Tibial nerve (tissue), 4 donors: ENCODE data around the gene UBE2J2. TPM values are rescaled to one million over a fixed set of nuclear protein-coding genes. Genes with fewer than 3 reads are reported as not detected.

Source experiments
- DNase-seq, 2 donors: peaks; one replicate each; pipeline ENCODE4 v3.0.0-alpha.2; 2019; ENCODE audit warnings: low spot score in 2 of 2
- H3K27ac ChIP-seq, 4 donors: fragments of 200-600 bp; sonication (generic) in 3 of 4; one replicate each; pipeline ENCODE4 v1.5.1; 2017 to 2019; ENCODE audit warnings: mild to moderate bottlenecking in 1 of 4
- H3K27me3 ChIP-seq, 2 donors: fragments of 200-600 bp; sonication (generic) in 1 of 2; one replicate each; pipeline versions ENCODE4 v1.5.1 to v1.6.0; 2017 to 2019
- H3K36me3 ChIP-seq, 3 donors: fragments of 200-600 bp; sonication (generic); one replicate each; pipeline ENCODE4 v1.5.1; 2018 to 2019
- H3K4me1 ChIP-seq, 4 donors: fragments of 200-600 bp; sonication (generic) in 3 of 4; one replicate each; pipeline ENCODE4 v1.5.1; 2017 to 2019
- H3K4me3 ChIP-seq, 4 donors: fragments of 200-600 bp; sonication (generic) in 3 of 4; one replicate each; pipeline ENCODE4 v1.5.1; 2017 to 2019; ENCODE audit warnings: mild to moderate bottlenecking in 1 of 4, moderate library complexity in 1 of 4
- H3K9me3 ChIP-seq, 4 donors: fragments of 200-600 bp; sonication (generic) in 3 of 4; one replicate each; pipeline ENCODE4 v1.5.1; 2017 to 2019
- CTCF ChIP-seq, 5 experiments: fragments of 200-600 bp in 3 of 5; fragments of 450-650 bp in 2 of 5; sonication (generic) in 3 of 5; IDR thresholded peaks; one replicate each; pipeline ENCODE4 v1.5.1; 2016 to 2019; ENCODE audit warnings: antibody characterized with exemption in 5 of 5, mild to moderate bottlenecking in 3 of 5, moderate library complexity in 2 of 5
- EP300 ChIP-seq, 2 donors: sonication (generic); formaldehyde crosslinking; IDR thresholded peaks; one replicate each; pipeline ENCODE4 v1.6.1; 2017; ENCODE audit warnings: antibody characterized with exemption in 2 of 2, mild to moderate bottlenecking in 1 of 2
- POLR2A ChIP-seq, 2 donors: fragments of 450-650 bp; IDR thresholded peaks; one replicate each; pipeline ENCODE4 v1.6.1; 2017; ENCODE audit warnings: antibody characterized with exemption in 2 of 2, mild to moderate bottlenecking in 2 of 2, moderate library complexity in 2 of 2
- WGBS, 2 donors: methylation state at CpG; one replicate each; pipeline ENCODE4 v1.1.5; 2018; 5-methylcytosine and 5-hydroxymethylcytosine counted together
- total RNA-seq, 4 donors: library from RNA; depleted of rRNA; stranded (reverse); fragments of >200 nt; gene quantifications; one replicate each; pipeline ENCODE4 v1.1.0, GENCODE V29; 2016

The UBE2J2 gene
- total RNA-seq, 4 donors from 2014 or later, result 42.2 to 61.0 (median 53.5) TPM

- Histone ChIP-seq H3K4me1 (peaks cover 0 to 41% (median 21%) of the 10 kb centered on the region in 4 donors), H3K27ac (peak overlapping the region; percentile 72 to 97 (median 90)), H3K9me3 (no peaks in the 10 kb centered on the region), H3K27me3 (no peaks in the 10 kb centered on the region), H3K4me3 (peak overlapping the region; percentile 76 to 100 (median 97)), H3K36me3 (peaks cover 0 to 62% (median 10%) of the 10 kb centered on the region in 3 donors)
- no peak for DNase-seq
- 11 to 15% methylated on average over 24 of the region's 24 CpGs for WGBS, 2 donors
- TF ChIP-seq CTCF (IDR thresholded peaks at IDR 0.05) (no peak), POLR2A (IDR thresholded peaks at IDR 0.05) (no peak), EP300 (IDR thresholded peaks at IDR 0.05) (no peak)
Measured at GRCh38 chr1:1230656-1231399, 42.8 kb downstream of the UBE2J2 start.

GRCh38 chr1:1229770-1230169, 43.9 kb downstream of the UBE2J2 start:
- peaks cover 0 to 62% (median 10%) of the 10 kb centered on the region in 3 donors for H3K36me3 ChIP-seq
- peaks cover 0 to 41% (median 21%) of the 10 kb centered on the region in 4 donors for H3K4me1 ChIP-seq
- no peak overlapping the region for H3K27ac ChIP-seq
- no peaks in the 10 kb centered on the region for H3K9me3 ChIP-seq
- TF ChIP-seq POLR2A (IDR thresholded peaks at IDR 0.05) (no peak), EP300 (IDR thresholded peaks at IDR 0.05) (no peak), CTCF (IDR thresholded peaks at IDR 0.05) (no peak)
- no peak for DNase-seq
- no peaks in the 10 kb centered on the region for H3K27me3 ChIP-seq
- 84 to 87% methylated on average over 19 of the region's 19 CpGs for WGBS, 2 donors
- peak overlapping the region in 1 of 4 donors; percentile 95 for H3K4me3 ChIP-seq

- H3K36me3 ChIP-seq, result peaks cover 1 to 62% (median 10%) of the 10 kb centered on the region in 3 donors
- no peaks in the 10 kb centered on the region for H3K9me3 ChIP-seq
- H3K4me1 ChIP-seq, result peaks cover 0 to 38% (median 21%) of the 10 kb centered on the region in 4 donors
- 87 to 91% methylated on average over 27 to 28 of the region's 28 CpGs for WGBS, 2 donors
- no peak overlapping the region for H3K27ac ChIP-seq
- TF ChIP-seq POLR2A (IDR thresholded peaks at IDR 0.05) (no peak), CTCF (IDR thresholded peaks at IDR 0.05) (no peak), EP300 (IDR thresholded peaks at IDR 0.05) (no peak)
- H3K4me3 ChIP-seq, result no peak overlapping the region
- H3K27me3 ChIP-seq, result no peaks in the 10 kb centered on the region
- no peak for DNase-seq
Measured at GRCh38 chr1:1228596-1229321, 44.9 kb downstream of the UBE2J2 start.

GRCh38 chr1:1228187-1228586, 45.5 kb downstream of the UBE2J2 start:
- H3K36me3 ChIP-seq, result peaks cover 2 to 62% (median 10%) of the 10 kb centered on the region in 3 donors
- peaks cover 0 to 32% (median 20%) of the 10 kb centered on the region in 4 donors for H3K4me1 ChIP-seq
- H3K9me3 ChIP-seq, result no peaks in the 10 kb centered on the region
- WGBS, 2 donors, result 96 to 98% methylated on average over 24 to 29 of the region's 30 CpGs
- H3K27me3 ChIP-seq, result no peaks in the 10 kb centered on the region
- no peak for DNase-seq
- no peak for TF ChIP-seq CTCF (IDR thresholded peaks at IDR 0.05)
- TF ChIP-seq POLR2A (IDR thresholded peaks at IDR 0.05), result no peak
- no peak for TF ChIP-seq EP300 (IDR thresholded peaks at IDR 0.05)
- no peak overlapping the region for H3K27ac ChIP-seq
- no peak overlapping the region for H3K4me3 ChIP-seq

- DNase-seq, result no peak
- H3K4me3 ChIP-seq, result no peak overlapping the region
- no peak overlapping the region for H3K27ac ChIP-seq
- H3K4me1 ChIP-seq, result peaks cover 0 to 24% (median 18%) of the 10 kb centered on the region in 4 donors
- H3K27me3 ChIP-seq, result no peaks in the 10 kb centered on the region
- 95 to 97% methylated on average over 12 to 17 of the region's 25 CpGs for WGBS, 2 donors
- TF ChIP-seq CTCF (IDR thresholded peaks at IDR 0.05), result no peak
- no peak for TF ChIP-seq EP300 (IDR thresholded peaks at IDR 0.05)
- TF ChIP-seq POLR2A (IDR thresholded peaks at IDR 0.05), result no peak
- H3K36me3 ChIP-seq, result peaks cover 3 to 68% (median 16%) of the 10 kb centered on the region in 3 donors
- H3K9me3 ChIP-seq, result no peaks in the 10 kb centered on the region
Measured at GRCh38 chr1:1227386-1227785, 46.3 kb downstream of the UBE2J2 start.
